PFSK-1 (cell line): ENCODE results near the gene FAM180A.

ENCODE experiments used
- POLR2AphosphoS5 ChIP-seq: IDR thresholded peaks from 2 replicates; pipeline ENCODE4 v1.6.1; 2012; ENCODE audit warnings: low read depth, mild to moderate bottlenecking, control low read depth, low read length, moderate library complexity
- TAF1 ChIP-seq: IDR thresholded peaks from 2 replicates; pipeline ENCODE4 v1.6.1; 2012; ENCODE audit warnings: low read length, control low read depth, borderline replicate concordance; ENCODE audit not compliant: insufficient read depth

GRCh38 chr7:135734343-135734689 is 14.3 kb downstream of the FAM180A start:
- TF ChIP-seq POLR2AphosphoS5 = no peak
- TF ChIP-seq TAF1 = no peak
